D721Med (cell line): ENCODE results near the gene CAMK2N1.

ENCODE experiments used
- DNase-seq: peaks from one replicate; pipeline ENCODE4 v3.0.0; 2011; ENCODE audit warnings: low spot score; ENCODE audit not compliant: insufficient read length
- FAIRE-seq: peaks from 2 replicates; lab custom pipeline; 2011; peaks lifted over from hg19 to GRCh38; lab: Jason Lieb, UNC
- TF ChIP-seq, protein P1 (sequence below): IDR thresholded peaks from 2 replicates; pipeline ENCODE4 v1.5.1; 2012; ENCODE audit warnings: mild to moderate bottlenecking, control low read depth; ENCODE audit not compliant: insufficient read depth; ENCODE audit errors: missing control alignments

The CAMK2N1 gene

GRCh38 chr1:20442920-20443625 is 42.9 kb downstream of the CAMK2N1 start:
- TF ChIP-seq, protein P1, sequence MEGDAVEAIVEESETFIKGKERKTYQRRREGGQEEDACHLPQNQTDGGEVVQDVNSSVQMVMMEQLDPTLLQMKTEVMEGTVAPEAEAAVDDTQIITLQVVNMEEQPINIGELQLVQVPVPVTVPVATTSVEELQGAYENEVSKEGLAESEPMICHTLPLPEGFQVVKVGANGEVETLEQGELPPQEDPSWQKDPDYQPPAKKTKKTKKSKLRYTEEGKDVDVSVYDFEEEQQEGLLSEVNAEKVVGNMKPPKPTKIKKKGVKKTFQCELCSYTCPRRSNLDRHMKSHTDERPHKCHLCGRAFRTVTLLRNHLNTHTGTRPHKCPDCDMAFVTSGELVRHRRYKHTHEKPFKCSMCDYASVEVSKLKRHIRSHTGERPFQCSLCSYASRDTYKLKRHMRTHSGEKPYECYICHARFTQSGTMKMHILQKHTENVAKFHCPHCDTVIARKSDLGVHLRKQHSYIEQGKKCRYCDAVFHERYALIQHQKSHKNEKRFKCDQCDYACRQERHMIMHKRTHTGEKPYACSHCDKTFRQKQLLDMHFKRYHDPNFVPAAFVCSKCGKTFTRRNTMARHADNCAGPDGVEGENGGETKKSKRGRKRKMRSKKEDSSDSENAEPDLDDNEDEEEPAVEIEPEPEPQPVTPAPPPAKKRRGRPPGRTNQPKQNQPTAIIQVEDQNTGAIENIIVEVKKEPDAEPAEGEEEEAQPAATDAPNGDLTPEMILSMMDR, result no peak
- no peak for DNase-seq
- FAIRE-seq, result no peak

DNA sequence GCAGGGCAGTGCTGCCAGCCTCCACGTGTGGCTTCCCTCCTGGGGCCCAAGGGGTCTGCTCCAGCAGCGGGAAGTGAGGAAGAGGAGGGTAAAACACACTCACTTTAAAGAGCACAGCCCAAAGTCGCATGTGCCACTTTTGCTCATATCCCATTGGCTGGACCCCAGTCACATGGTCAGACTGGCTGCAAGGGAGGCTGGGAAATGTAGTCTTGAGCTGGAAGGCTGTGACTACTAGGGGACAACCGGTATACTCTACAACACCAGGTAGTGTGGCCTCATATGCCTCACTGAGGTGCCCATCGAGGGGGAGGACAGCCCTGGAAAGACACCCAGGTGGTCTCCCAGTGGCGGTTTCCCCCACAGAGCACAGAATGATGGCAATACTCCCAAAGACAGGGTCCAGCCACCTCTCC is 45.2 kb downstream of the CAMK2N1 start:
- no peak for FAIRE-seq
- TF ChIP-seq, protein P1, result no peak
- DNase-seq, result peak; percentile 28

GRCh38 chr1:20439282-20439681 is 46.7 kb downstream of the CAMK2N1 start:
- TF ChIP-seq, protein P1, result no peak
- FAIRE-seq, result no peak
- no peak for DNase-seq

DNA sequence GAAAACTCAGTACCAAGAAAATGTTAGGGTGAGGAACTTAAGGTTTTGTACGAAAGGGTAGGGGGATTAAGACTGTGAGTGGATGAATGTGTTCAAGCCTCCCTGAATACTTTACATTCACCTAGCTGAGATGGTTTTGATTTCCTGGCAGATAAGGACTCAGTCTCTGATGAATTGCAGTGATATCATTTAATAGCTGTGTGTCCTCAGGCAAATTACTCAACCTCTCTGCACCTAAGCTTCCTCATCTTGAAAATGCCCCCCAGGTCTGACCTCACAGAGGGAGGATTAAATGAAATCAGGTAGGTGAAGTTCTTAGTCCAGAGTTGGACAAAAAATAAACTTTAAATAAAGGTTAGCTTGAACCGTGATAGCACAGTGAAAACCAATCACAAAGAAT is 48.4 kb downstream of the CAMK2N1 start:
- no peak for FAIRE-seq
- TF ChIP-seq, protein P1, result no peak
- DNase-seq, result no peak

GRCh38 chr1:20432891-20433290 is 53.1 kb downstream of the CAMK2N1 start:
- DNase-seq (no peak), FAIRE-seq (no peak)
- TF ChIP-seq, protein P1, result no peak
